Loucy (cell line): Measurements from ENCODE around the gene ANO9.

Experiments used
- EZH2phosphoT487 ChIP-seq: fragments of 200-600 bp; IDR thresholded peaks from 2 replicates; pipeline ENCODE4 v1.6.1; 2018; ENCODE audit warnings: antibody characterized with exemption, mild to moderate bottlenecking, moderate library complexity, borderline replicate concordance
- TF ChIP-seq, protein P1 (sequence below): fragments of 200-600 bp; sonication (generic); conservative IDR thresholded peaks from 2 replicates; pipeline ENCODE4 v1.5.1; 2014; ENCODE audit warnings: mild to moderate bottlenecking, antibody characterized with exemption, low read length

DNA sequence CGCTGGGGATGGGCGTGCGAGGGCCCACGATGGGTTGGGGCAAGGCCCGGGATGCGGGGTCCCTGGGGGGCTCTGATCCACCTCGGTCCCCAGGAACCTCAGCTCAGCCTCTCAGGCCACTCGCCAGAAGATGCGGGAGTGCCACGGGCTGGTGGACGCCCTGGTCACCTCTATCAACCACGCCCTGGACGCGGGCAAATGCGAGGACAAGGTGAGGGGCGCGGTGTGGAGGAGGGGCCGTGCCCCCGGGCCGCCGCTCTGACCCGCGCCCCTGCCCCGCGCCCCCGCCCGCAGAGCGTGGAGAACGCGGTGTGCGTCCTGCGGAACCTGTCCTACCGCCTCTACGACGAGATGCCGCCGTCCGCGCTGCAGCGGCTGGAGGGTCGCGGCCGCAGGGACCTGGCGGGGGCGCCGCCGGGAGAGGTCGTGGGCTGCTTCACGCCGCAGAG, 41.5 kb downstream of the ANO9 start:
- TF ChIP-seq, protein P1, sequence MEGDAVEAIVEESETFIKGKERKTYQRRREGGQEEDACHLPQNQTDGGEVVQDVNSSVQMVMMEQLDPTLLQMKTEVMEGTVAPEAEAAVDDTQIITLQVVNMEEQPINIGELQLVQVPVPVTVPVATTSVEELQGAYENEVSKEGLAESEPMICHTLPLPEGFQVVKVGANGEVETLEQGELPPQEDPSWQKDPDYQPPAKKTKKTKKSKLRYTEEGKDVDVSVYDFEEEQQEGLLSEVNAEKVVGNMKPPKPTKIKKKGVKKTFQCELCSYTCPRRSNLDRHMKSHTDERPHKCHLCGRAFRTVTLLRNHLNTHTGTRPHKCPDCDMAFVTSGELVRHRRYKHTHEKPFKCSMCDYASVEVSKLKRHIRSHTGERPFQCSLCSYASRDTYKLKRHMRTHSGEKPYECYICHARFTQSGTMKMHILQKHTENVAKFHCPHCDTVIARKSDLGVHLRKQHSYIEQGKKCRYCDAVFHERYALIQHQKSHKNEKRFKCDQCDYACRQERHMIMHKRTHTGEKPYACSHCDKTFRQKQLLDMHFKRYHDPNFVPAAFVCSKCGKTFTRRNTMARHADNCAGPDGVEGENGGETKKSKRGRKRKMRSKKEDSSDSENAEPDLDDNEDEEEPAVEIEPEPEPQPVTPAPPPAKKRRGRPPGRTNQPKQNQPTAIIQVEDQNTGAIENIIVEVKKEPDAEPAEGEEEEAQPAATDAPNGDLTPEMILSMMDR: no peak
- TF ChIP-seq EZH2phosphoT487: no peak
